Germinal center (tissue), 1 donor: Measurements from ENCODE around the gene TMEM234.
A peak's percentile ranks its signal among the peaks of the same experiment; 100 is the strongest.

Source experiments
- DNase-seq: peaks from one replicate; pipeline ENCODE4 v3.0.0; 2012; ENCODE audit warnings: mixed read lengths, low spot score

TMEM234 gene

DNA sequence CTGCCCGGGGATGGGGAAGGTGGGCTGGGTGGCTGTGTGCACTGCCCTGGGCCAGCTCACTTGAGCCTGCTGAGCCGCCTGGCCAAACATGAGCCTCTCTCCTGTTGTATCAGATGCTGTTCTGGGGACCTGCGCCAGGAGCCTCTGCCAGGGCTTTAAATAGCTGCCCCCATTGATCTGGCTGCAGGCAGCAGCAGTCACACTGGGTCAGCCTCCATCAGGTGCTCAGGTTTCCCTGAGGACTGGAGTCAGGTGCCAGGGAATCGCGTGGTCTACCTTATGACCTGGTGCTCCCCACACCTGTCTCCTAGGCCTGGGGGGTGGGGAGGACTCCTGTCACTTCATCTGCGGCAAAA, 22.5 kb downstream of the TMEM234 start:
- DNase-seq = no peak

DNA sequence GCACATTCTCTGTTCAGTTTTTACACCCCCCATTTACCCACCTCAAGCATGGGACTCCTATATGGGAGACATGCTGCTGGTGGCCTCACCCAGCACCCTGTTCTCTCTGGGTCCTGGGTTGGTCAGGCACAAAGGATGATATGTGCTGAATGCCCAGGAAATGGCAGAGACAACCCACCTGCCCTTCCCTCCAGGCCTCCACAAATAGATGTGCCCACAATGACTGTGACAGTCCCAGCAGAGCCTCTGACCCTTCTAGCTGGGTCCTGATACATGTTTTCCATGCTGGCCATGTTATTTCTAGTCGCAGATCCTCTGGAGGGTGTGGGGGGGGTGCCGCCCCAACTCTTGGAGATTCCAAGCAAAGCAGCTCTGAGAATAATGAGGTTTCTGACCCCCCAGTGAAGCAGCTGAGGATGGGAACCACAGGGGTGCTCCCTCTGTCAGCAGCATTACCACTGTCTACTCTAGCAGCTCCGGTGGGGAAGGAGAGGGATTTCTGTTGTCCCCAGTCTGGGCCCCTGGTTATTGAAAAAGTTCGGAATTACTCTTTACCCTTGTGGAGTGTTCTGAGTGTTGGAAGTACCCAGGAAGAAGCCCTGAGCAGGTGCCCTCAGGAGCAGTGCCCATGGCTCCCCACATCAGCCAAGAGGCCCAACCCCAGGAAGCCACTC, 23.0 kb downstream of the TMEM234 start:
- DNase-seq = no peak

DNA sequence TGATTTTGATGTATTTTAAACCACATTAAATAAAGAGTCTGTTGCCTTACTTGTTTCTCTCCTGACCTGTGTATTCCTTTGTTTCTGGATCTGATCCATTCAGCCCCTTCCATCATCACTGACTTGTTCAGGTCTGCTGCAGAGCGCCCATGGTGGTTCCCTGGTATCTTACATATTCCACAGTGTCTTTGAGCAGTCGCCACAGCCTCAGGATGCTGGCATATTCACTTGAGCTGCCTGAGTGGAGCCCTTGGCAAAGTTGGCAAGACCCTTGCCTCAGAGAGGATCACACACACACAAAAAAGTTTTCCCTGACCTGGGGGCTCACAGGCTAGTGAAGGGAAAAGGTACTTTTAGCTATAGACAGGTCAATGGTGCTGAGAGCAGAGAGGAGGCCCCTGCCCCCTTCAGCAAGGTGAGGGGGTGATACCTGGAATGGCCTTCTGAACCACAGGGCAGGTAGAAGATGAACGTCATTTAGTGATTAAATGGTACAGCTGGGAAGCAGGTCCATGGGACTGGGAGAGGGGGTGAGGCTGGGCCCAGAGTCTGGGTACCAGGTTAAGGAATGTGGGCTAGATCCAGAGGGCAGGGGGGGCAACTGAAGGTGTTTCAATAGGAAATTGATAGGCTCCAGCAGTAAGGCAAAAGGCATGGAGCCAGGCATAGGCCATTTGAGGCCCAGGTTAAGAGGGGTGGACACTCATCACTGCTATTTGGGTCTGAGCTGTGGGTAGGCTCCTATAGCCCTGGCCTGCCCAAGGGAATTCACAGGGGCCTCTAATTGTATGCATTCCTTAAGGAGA, 23.7 kb downstream of the TMEM234 start:
- no peak for DNase-seq

DNA sequence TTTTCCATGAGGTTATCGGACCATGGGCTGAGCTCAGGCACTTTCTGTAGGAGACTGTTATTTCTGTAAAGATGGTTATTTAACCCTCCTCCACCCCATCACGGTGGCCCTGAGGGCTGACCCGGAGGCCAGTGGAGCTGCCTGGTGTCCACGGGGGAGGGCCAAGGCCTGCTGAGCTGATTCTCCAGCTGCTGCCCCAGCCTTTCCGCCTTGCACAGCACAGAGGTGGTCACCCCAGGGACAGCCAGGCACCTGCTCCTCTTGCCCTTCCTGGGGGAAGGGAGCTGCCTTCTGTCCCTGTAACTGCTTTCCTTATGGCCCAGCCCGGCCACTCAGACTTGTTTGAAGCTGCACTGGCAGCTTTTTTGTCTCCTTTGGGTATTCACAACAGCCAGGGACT, 24.3 kb downstream of the TMEM234 start:
- no peak for DNase-seq

DNA sequence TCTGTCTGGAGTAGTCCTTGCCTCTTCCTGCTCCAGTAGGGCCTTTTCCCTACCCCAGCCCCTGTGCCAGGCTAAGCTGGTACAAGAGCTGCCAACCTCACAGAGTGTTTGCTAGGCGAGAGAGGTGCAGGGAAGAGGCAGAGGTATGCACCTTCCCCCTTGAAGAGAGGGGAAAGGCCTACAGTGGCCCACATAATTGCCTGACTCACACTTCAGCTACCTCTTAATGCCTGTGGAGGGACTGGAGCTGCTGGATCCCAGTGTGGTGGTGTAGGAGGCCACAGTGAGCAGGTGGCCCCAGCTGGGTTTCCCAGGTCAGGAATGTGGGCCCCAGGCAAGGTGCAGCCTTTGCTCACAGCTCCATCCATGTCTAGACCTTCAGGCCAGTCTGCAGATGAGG, 25.1 kb downstream of the TMEM234 start:
- no peak for DNase-seq

DNA sequence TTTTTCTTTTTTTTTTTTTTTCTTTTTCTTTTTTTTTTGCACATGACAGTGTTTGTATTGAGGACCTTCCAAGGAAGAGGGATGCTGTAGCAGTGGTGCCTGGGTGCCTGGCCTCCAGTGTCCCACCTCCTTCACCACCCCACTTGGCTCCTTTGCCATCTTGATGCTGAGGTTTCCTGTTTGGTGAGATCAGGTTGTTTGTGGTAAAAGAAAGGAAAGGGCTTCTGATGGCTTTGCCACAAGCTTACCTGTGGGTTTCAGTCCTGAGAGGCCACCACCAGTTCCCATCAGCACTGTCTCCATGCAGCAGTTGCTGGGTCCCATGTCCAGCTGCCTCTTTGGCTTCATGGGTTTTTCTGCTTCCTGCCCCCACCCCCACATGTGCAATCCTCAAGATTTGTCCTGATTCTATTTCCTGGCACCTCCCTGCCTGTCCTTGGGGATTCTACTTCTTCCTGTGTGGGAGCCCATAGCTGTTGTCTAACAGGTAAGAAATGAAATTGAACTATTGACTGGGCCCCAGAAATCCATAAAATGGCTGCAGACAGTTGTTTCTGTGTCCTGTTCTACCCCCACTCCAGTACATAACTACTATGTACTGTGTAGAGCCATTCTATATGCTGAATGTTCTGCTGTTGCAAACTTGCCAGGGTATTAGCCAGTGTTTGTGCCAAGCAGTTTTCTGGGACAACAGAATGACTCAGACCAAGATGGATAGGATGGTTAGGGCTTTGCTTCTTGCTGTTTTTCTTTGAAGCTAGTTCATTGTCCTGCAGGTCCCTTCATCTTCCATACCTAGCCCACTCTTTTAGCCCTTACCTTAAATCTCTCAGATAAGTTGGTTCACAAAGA, 26.0 kb downstream of the TMEM234 start:
- no peak for DNase-seq

DNA sequence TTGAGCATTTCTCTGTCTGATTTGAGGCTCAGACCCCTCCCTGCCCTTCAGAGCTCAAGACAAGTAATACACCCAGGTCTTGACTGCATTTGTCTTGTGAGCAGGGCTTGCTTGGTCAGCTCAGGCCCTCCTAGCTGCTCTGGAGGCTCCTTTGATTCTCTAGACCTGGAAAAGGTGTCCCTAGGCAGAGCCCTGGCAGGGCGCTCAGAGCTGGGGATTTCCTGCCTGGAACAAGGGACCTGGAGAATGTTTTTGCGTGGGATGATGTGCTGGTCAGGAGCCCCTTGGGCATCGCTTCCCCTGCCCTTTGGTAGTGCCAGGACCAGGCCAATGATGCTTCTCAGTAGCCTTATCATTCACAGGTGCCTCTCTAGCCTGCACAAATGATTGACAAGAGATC, 26.6 kb downstream of the TMEM234 start:
- no peak for DNase-seq

DNA sequence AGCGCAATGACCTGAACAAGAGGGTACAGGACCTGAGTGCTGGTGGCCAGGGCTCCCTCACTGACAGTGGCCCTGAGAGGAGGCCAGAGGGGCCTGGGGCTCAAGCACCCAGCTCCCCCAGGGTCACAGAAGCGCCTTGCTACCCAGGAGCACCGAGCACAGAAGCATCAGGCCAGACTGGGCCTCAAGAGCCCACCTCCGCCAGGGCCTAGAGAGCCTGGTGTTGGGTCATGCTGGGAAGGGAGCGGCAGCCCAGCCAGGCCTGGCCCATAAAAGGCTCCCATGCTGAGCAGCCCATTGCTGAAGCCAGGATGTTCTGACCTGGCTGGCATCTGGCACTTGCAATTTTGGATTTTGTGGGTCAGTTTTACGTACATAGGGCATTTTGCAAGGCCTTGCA, 27.2 kb downstream of the TMEM234 start:
- no peak for DNase-seq

DNA sequence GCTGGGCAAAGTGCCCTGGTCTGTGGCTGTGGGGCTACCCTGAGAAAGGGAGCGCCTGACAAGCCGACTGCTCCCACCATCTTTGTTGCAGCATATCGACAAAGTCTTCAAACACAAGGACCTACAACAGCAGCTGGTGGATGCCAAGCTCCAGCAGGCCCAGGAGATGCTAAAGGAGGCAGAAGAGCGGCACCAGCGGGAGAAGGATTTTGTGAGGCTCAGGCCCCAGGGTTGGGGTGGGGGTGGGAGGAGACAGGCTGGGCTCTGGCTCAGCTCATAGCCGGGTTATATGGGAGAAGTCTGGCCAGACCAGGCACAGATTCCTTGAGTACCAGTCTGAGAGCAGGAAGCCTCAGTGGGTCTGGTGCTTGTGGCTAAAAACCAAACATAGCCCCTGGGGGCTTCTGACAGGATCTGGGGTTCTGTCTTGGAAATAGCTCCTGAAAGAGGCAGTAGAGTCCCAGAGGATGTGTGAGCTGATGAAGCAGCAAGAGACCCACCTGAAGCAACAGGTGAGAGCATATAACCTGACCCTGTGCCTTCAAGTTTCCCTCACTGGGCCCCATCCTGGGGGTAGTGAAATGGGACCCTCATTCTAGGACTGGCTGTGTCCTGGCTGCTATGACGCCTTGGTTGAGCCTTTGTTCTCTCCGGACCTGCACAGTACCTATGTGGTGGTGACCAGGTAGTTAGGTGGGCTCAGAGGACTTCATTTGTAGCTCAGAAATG, 29.8 kb downstream of the TMEM234 start:
- DNase-seq = no peak

DNA sequence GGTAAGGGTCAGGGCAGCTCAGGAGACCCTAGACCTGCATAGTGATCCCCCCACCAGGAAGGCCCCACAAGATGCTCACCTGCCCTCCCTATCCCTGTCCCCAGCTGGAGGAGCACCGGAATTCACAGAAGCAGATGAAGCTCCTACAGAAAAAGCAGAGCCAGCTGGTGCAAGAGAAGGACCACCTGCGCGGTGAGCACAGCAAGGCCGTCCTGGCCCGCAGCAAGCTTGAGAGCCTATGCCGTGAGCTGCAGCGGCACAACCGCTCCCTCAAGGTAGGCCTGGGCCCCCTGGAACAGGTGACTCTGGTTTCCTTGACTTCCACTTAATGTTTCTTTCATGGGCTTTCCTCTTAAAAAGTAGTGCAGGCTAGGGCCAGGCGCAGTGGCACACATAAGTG, 34.3 kb downstream of the TMEM234 start:
- DNase-seq = no peak

DNA sequence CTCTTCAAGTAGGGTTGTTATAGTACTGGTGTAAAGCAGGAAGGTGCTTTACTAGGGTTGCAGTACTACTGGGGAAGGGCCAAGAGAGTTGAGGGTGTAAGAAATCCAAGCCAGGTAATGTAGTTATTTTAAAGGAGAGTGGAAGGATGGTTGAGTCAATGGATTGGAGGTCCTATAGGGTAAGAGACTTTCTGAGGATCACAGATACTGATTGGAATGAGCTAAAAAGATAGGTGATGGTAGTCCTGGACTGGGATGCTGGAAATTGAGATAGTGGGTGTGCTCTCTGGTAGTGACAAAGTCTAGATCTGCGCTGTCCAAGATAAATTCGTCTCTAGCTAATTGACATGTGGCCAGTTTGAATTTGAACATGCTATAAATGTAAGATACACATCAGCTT, 35.7 kb downstream of the TMEM234 start:
- DNase-seq = no peak

DNA sequence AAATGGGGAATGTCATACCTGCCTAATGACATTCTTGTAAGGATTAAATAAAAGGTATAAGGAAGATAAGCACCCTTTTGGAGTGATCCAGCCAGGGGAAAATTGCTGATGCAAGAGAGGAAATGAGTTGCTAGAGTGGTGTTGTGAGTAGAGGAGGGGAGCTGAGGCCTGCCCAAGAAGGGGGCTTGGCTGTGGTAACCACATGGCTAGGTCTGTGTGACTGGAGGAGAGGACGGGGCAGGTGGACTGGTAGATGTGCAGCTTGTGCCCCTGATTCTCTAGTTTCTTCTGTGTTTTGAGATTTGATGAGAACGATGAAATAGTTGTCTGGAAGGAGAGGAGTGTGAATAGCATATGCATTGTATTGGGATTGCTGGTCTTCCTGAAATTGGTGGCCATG, 36.1 kb downstream of the TMEM234 start:
- no peak for DNase-seq

DNA sequence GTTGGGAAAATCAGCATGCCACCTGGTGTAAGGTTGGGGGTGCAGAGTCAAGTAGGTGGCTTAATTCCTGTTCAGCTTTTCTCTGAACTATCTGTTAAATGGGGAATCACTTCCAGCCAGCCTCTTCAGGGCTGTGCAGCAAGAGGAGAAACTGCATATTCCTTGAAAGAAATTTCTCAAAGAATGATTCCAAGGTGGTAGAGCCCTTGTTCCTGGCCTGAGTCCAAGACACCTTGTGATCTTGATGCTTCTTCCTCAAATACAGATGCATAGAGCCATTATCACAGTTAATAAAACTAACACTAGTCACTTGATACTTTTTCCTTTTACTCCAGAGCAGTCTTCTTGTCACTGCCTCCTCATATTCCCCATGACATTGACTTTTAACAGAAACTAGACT, 37.5 kb downstream of the TMEM234 start:
- no peak for DNase-seq

DNA sequence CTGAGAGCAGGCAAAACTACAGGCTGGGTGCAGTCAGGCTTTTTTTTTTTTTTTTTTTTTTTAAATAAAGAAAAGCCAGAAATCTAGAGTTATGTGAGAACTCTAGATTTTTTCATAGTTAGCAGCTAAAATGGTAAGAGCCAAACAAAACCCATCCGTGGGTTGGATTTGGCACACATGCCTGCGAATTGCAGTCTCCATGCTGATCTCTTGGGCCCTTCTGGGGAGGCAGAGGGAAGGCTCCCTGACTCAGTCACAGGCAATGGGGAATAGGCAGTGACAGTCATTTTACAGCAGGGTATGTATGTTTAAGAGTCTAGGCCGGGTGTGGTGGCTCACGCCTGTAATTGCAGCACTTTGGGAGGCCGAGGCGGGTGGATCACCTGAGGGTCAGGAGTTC, 40.1 kb downstream of the TMEM234 start:
- DNase-seq = no peak

DNA sequence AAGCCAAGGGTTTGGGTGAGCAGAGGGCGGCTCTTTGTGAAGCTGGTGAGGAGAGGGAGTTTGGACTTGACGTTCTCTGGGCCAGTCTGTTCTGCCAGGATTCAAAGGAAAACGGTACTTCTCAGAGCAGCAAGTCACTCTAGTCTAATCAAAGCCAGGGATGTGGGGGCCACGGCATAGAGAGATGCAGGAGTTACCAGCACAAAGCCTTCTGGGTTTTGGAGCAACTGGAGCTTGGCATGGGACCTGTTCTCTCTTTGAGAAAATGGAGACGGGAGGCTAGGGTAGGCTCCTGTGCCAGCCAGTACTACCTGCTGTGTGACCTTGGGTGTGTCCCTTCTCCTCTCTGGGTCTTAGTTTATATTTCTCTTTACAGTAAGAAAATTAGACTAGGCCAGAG, 40.6 kb downstream of the TMEM234 start:
- DNase-seq = no peak

DNA sequence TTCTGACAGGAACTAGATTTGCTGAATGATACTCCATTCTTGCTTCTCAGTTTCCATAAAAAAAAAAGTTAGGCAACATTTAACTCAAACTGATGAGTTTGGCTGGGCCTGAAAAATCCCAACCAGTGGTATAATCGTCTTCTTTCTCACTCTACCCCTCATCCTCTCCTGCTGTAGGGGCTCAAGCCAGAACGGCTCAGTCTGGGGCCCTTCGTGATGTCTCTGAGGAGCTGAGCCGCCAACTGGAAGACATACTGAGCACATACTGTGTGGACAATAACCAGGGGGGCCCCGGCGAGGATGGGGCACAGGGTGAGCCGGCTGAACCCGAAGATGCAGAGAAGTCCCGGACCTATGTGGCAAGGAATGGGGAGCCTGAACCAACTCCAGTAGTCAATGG, 41.1 kb downstream of the TMEM234 start:
- DNase-seq = no peak

DNA sequence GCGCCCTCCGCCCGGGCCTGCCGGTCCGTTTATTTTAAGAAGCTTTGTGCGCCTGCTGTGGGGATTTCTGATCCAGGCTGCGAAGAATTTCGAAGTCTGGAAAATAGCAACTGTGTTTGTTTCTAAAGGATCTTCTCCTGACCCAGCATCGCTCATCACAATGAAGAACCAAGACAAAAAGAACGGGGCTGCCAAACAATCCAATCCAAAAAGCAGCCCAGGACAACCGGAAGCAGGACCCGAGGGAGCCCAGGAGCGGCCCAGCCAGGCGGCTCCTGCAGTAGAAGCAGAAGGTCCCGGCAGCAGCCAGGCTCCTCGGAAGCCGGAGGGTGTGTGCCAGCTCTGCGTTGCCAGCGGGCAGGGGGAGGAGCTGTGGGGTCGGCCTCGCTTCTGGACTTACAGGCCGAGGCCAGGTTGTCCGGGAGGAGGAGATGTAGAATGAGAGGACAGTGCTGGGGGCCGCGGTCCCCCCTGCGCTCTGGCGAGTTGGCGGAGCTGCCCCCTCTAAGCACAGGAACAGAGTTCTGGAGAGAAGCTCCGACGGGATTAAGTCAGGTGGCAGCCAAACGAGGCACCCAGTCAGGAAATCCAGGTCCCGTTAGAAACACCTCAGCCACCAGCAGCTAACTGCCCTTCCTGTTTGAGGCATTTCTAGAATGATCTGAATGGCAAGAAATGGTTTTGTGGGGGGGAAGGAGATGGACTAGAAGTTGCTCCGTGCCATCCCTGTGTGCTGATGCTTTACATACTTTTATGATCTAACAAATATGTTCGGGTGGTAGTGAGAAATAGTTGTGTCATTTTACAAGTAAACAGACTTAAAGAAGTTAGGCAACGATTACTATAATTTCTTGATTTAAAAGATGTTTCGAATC, 41.7 kb downstream of the TMEM234 start:
- DNase-seq = peak; percentile 51

DNA sequence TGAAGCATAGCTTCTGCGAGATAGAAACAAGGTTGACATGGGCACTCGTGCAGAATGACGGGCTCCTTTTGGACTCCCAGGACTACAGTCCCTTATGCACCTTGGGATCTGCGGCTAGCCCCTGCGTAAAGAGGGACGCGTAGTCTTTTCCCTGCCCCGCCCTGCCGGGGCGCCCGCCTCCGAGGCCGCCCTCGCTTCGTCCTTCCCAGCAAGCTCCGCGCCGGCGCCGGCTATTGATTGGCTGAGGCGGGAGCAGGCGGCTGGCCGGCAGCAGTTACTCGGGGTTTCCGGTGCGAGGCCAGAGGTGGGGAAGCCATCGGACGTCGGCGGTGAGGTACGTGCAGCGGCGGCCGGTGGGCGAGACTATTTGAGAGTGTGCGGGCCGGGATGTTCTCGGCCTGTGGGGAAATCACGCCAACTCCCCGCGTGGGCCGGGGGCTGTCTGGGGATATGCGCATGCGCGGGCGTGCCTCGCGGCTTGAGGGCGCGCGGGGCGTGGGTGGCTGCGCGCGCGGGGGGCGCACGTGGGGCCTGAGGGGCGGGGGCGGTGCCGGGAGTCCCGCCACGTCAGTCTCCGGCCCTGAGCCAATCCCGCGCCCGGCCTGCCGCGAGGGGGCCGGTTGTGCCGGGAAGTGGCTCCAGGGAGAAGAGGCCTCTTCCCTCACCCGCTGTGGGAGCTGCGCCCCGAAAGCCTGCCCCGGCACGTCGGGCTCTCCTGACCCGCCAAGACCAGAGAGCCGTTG, 42.5 kb downstream of the TMEM234 start, which contains the start of gene TXLNA:
TSS of gene TXLNA (plus strand) at position 233 of the 743 bp plus-strand sequence. CDS start 671 bp downstream, outside the sequence.
- peak; percentile 97 for DNase-seq

DNA sequence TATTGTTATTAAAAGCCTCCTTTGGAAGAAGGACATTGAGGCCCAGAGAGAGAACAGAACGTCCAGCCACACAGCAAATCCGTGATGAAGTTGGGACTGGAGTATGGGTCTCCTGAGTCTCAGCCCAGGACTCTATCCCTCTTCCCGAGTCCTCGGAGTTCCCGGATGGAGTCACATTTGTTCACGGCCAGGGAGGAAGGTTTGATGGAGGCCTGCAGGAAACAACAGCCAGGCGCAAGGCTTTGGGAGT, 43.0 kb downstream of the TMEM234 start:
- peak; percentile 18 for DNase-seq

DNA sequence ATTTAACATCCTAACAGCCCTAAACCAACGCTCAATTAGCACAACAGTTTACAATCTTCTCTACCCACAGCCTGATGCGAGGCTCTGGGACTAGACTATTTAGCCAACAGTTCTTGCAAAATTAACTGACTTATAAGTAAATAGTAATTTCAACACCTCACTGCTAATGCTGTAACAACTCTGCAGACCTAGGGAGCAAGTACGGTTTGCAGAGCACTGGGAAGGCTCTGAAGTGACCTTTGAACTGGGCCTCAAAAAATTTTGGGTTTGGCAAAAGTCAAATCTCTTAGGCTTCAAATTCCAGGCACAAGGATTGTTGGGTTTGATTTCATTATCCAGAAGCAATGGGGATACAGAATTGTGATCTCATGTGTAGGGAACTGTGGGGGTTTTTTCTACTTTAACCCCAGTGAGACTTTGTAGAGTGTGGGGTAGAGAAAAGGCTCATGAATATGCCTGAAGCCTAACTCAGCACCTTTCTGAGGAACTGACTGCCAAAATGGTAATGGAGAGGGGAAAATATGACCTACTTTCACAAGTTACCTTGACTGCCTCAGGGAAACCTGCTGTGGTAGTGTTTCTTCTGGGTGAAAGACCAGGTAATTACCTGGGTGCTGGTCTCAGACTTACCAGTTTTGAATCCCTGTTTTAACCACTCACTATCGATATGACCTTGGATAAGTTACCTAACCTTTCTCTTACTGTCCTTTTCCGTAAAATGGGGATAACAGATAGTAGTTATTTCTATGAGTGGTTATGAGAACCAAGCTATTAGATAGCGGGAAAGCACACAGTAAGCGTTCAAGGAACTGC, 43.6 kb downstream of the TMEM234 start:
- no peak for DNase-seq
